Astrocyte (in vitro differentiated cells and primary cell): Measurements from ENCODE around the gene UPF2. TPM values are rescaled to one million over a fixed set of nuclear protein-coding genes. Genes with fewer than 3 reads are reported as not detected.

Experiments
- DNase-seq: peaks from one replicate; pipeline ENCODE4 v3.0.0-alpha.2; 2010; ENCODE audit warnings: low read depth
- FAIRE-seq: peaks from 2 replicates; lab custom pipeline; 2011; peaks lifted over from hg19 to GRCh38; lab: Jason Lieb, UNC
- H2AFZ ChIP-seq: 2 replicates; pipeline ENCODE4 v1.6.0; 2012; ENCODE audit warnings: low read depth, low read length, inconsistent platforms
- H3K27ac ChIP-seq: 2 replicates; pipeline ENCODE4 v1.5.1; 2011; ENCODE audit warnings: low read depth, low read length, inconsistent platforms
- H3K27me3 ChIP-seq: 2 replicates; pipeline ENCODE4 v1.6.0; 2011; ENCODE audit warnings: low read length, inconsistent platforms; ENCODE audit not compliant: insufficient read depth
- H3K36me3 ChIP-seq: 2 replicates; pipeline ENCODE4 v1.5.1; 2011; ENCODE audit warnings: low read length, inconsistent platforms; ENCODE audit not compliant: insufficient read depth
- H3K4me1 ChIP-seq: 2 replicates; pipeline ENCODE4 v1.5.1; 2011; ENCODE audit warnings: low read length, inconsistent platforms; ENCODE audit not compliant: insufficient read depth
- H3K4me2 ChIP-seq: 2 replicates; pipeline ENCODE4 v1.6.0; 2012; ENCODE audit warnings: low read length, inconsistent platforms
- H3K4me3 ChIP-seq: 2 replicates; pipeline ENCODE4 v1.5.1; 2011; ENCODE audit warnings: low read depth, mild to moderate bottlenecking, low read length, inconsistent platforms; ENCODE audit not compliant: insufficient read depth
- H3K79me2 ChIP-seq: 2 replicates; pipeline ENCODE4 v1.6.0; 2012; ENCODE audit warnings: mild to moderate bottlenecking, low read length, inconsistent platforms; ENCODE audit not compliant: insufficient read depth
- H3K9ac ChIP-seq: 2 replicates; pipeline ENCODE4 v1.6.0; 2012; ENCODE audit warnings: mild to moderate bottlenecking, low read length, inconsistent platforms
- H3K9me3 ChIP-seq: 2 replicates; pipeline ENCODE4 v1.5.1; 2012; ENCODE audit warnings: low read depth, mild to moderate bottlenecking, low read length, inconsistent platforms; ENCODE audit not compliant: insufficient read depth
- H4K20me1 ChIP-seq: 2 replicates; pipeline ENCODE4 v1.6.0; 2012; ENCODE audit warnings: low read length, inconsistent platforms; ENCODE audit not compliant: insufficient read depth
- H3K27ac Mint-ChIP-seq: one replicate; pipeline ENCODE4 v1.8.0; 2021; ENCODE audit warnings: mild to moderate bottlenecking, mixed read lengths; ENCODE audit not compliant: unreplicated experiment
- H3K27me3 Mint-ChIP-seq: one replicate; pipeline ENCODE4 v1.8.0; 2021; ENCODE audit warnings: low read depth, mixed read lengths; ENCODE audit not compliant: unreplicated experiment
- H3K36me3 Mint-ChIP-seq: one replicate; pipeline ENCODE4 v1.8.0; 2021; ENCODE audit warnings: low read depth, mixed read lengths; ENCODE audit not compliant: unreplicated experiment
- H3K4me1 Mint-ChIP-seq: one replicate; pipeline ENCODE4 v1.8.0; 2021; ENCODE audit warnings: low read depth, mixed read lengths; ENCODE audit not compliant: unreplicated experiment
- H3K4me3 Mint-ChIP-seq: one replicate; pipeline ENCODE4 v1.8.0; 2021; ENCODE audit warnings: mild to moderate bottlenecking, moderate library complexity, mixed read lengths; ENCODE audit not compliant: unreplicated experiment
- H3K9me3 Mint-ChIP-seq: one replicate; pipeline ENCODE4 v1.8.0; 2021; ENCODE audit warnings: mild to moderate bottlenecking, mixed read lengths; ENCODE audit not compliant: unreplicated experiment
- CTCF ChIP-seq: IDR thresholded peaks from 2 replicates; pipeline ENCODE4 v1.5.1; 2011; ENCODE audit warnings: low read depth, mild to moderate bottlenecking, inconsistent platforms, low read length, moderate library complexity; ENCODE audit not compliant: insufficient read depth
- EZH2 ChIP-seq: IDR thresholded peaks from 2 replicates; pipeline ENCODE4 v1.6.1; 2012; ENCODE audit warnings: mild to moderate bottlenecking, low read length, inconsistent platforms; ENCODE audit not compliant: insufficient read depth
- total RNA-seq: library from RNA; stranded (reverse); gene quantifications from 2 replicates; pipeline ENCODE4 v1.2.1, GENCODE V29; 2021

The UPF2 gene
- total RNA-seq, 1 donor from 2014 or later: 23.2 TPM

- Histone ChIP-seq H3K9ac (peak overlapping the region; percentile 36), H3K36me3 (peaks cover 6% of the 10 kb centered on the region), H3K27ac (peak overlapping the region; percentile 52), H2AFZ (no peak overlapping the region), H3K4me1 (peaks cover 9% of the 10 kb centered on the region), H3K4me2 (peak overlapping the region; percentile 39), H3K4me3 (no peak overlapping the region), H3K9me3 (no peaks in the 10 kb centered on the region), H3K79me2 (no peaks in the 10 kb centered on the region), H4K20me1 (no peaks in the 10 kb centered on the region), H3K27me3 (no peaks in the 10 kb centered on the region)
- FAIRE-seq (no peak), DNase-seq (peak; percentile 85)
- TF ChIP-seq EZH2: no peak
- no peak for TF ChIP-seq CTCF
- Mint-ChIP-seq H3K4me1 (peaks cover 5% of the 10 kb centered on the region), H3K4me3 (no peak overlapping the region), H3K27ac (no peak overlapping the region), H3K9me3 (no peaks in the 10 kb centered on the region), H3K36me3 (peaks cover 7% of the 10 kb centered on the region), H3K27me3 (no peaks in the 10 kb centered on the region)
Observed at GRCh38 chr10:12081879-12082557, 39.4 kb upstream of the UPF2 start.

- Histone ChIP-seq H3K9me3 (no peaks in the 10 kb centered on the region), H3K4me2 (peak overlapping the region; percentile 39), H3K9ac (peak overlapping the region; percentile 36), H3K36me3 (peaks cover 3% of the 10 kb centered on the region), H2AFZ (no peak overlapping the region), H4K20me1 (no peaks in the 10 kb centered on the region), H3K79me2 (no peaks in the 10 kb centered on the region), H3K27ac (peak overlapping the region; percentile 52), H3K27me3 (no peaks in the 10 kb centered on the region), H3K4me3 (no peak overlapping the region), H3K4me1 (peaks cover 9% of the 10 kb centered on the region)
- TF ChIP-seq CTCF (no peak), EZH2 (no peak)
- no peaks in the 10 kb centered on the region for H3K9me3 Mint-ChIP-seq
- no peaks in the 10 kb centered on the region for H3K27me3 Mint-ChIP-seq
- DNase-seq: no peak
- no peak overlapping the region for H3K4me3 Mint-ChIP-seq
- FAIRE-seq: no peak
- no peak overlapping the region for H3K27ac Mint-ChIP-seq
- peaks cover 4% of the 10 kb centered on the region for H3K36me3 Mint-ChIP-seq
- H3K4me1 Mint-ChIP-seq: peaks cover 5% of the 10 kb centered on the region
Observed at GRCh38 chr10:12081470-12081869, 38.9 kb upstream of the UPF2 start.

- Histone ChIP-seq H3K27me3 (no peaks in the 10 kb centered on the region), H3K4me1 (peaks cover 9% of the 10 kb centered on the region), H3K79me2 (no peaks in the 10 kb centered on the region), H4K20me1 (no peaks in the 10 kb centered on the region), H3K4me3 (no peak overlapping the region), H3K27ac (no peak overlapping the region), H3K4me2 (no peak overlapping the region), H3K36me3 (no peaks in the 10 kb centered on the region), H3K9ac (no peak overlapping the region), H3K9me3 (no peaks in the 10 kb centered on the region), H2AFZ (no peak overlapping the region)
- no peaks in the 10 kb centered on the region for H3K27me3 Mint-ChIP-seq
- no peak overlapping the region for H3K27ac Mint-ChIP-seq
- DNase-seq: no peak
- no peak for TF ChIP-seq CTCF
- no peak for TF ChIP-seq EZH2
- H3K4me3 Mint-ChIP-seq: no peak overlapping the region
- H3K36me3 Mint-ChIP-seq: peaks cover 4% of the 10 kb centered on the region
- no peaks in the 10 kb centered on the region for H3K9me3 Mint-ChIP-seq
- peaks cover 5% of the 10 kb centered on the region for H3K4me1 Mint-ChIP-seq
- no peak for FAIRE-seq
Observed at GRCh38 chr10:12077580-12078180, 35.1 kb upstream of the UPF2 start.
